Liver (tissue), 9 donors: ENCODE measurements around the gene NFIB. TPM values are rescaled to one million over a fixed set of nuclear protein-coding genes. Genes with fewer than 3 reads are reported as not detected.

Experiments used
- DNase-seq: peaks from one replicate; pipeline ENCODE4 v3.0.0-alpha.2; 2017; ENCODE audit warnings: low spot score
- H3K27ac ChIP-seq, 2 donors: one replicate each; pipeline ENCODE4 v1.7.0; 2013; ENCODE audit warnings: inconsistent platforms in 2 of 2, low read length in 2 of 2, control low read depth in 1 of 2, low read depth in 1 of 2, mild to moderate bottlenecking in 1 of 2
- H3K27me3 ChIP-seq, 4 donors: one replicate each; pipeline versions ENCODE4 v1.6.1 to v1.7.0; 2013; ENCODE audit warnings: low read length in 3 of 4, inconsistent platforms in 1 of 4, mild to moderate bottlenecking in 1 of 4, moderate library complexity in 1 of 4; ENCODE audit not compliant: control insufficient read depth in 4 of 4, insufficient read depth in 4 of 4
- H3K36me3 ChIP-seq, 4 donors: one replicate each; pipeline versions ENCODE4 v1.6.1 to v1.7.0; 2013; ENCODE audit warnings: low read length in 3 of 4, mild to moderate bottlenecking in 3 of 4, low read depth in 1 of 4, moderate library complexity in 1 of 4; ENCODE audit not compliant: control insufficient read depth in 4 of 4, insufficient read depth in 3 of 4
- H3K4me1 ChIP-seq, 4 donors: one replicate each; pipeline versions ENCODE4 v1.6.1 to v1.7.0; 2013; ENCODE audit warnings: low read length in 3 of 4, mild to moderate bottlenecking in 3 of 4, moderate library complexity in 1 of 4; ENCODE audit not compliant: control insufficient read depth in 4 of 4, insufficient read depth in 4 of 4
- H3K4me3 ChIP-seq, 3 donors: one replicate each; pipeline versions ENCODE4 v1.6.1 to v1.7.0; 2013; ENCODE audit warnings: low read length in 3 of 3, control low read depth in 1 of 3, low read depth in 1 of 3, mild to moderate bottlenecking in 1 of 3
- H3K9ac ChIP-seq, 2 donors: one replicate each; pipeline ENCODE4 v1.7.0; 2013; ENCODE audit warnings: low read length in 2 of 2, mild to moderate bottlenecking in 2 of 2, moderate library complexity in 2 of 2, control low read depth in 1 of 2, low read depth in 1 of 2
- H3K9me3 ChIP-seq, 4 donors: one replicate each; pipeline versions ENCODE4 v1.6.1 to v1.7.0; 2013; ENCODE audit warnings: low read length in 3 of 4; ENCODE audit not compliant: control insufficient read depth in 4 of 4
- FOXA2 ChIP-seq: IDR thresholded peaks from 2 replicates; pipeline ENCODE4 v1.6.1; 2016; ENCODE audit warnings: antibody characterized with exemption
- HNF4G ChIP-seq: IDR thresholded peaks from 2 replicates; pipeline ENCODE4 v1.6.1; 2016; ENCODE audit warnings: antibody characterized with exemption
- NR2F2 ChIP-seq: IDR thresholded peaks from 2 replicates; pipeline ENCODE4 v1.6.1; 2016; ENCODE audit warnings: antibody characterized with exemption
- RAD21 ChIP-seq, 2 donors: IDR thresholded peaks; 2 replicates each; pipeline ENCODE4 v1.6.1; 2016; ENCODE audit warnings: antibody characterized with exemption in 2 of 2, mild to moderate bottlenecking in 2 of 2
- YY1 ChIP-seq: IDR thresholded peaks from 2 replicates; pipeline ENCODE4 v1.6.1; 2016; ENCODE audit warnings: antibody characterized with exemption, mild to moderate bottlenecking
- WGBS: extraction: QIAGEN DNeasy Blood & Tissue Kit; methylation state at CpG from one replicate; pipeline ENCODE4 v1.1.7; 2013; 5-methylcytosine and 5-hydroxymethylcytosine counted together
- polyA plus RNA-seq, 2 donors: library from polyadenylated mRNA; stranded (reverse) in 1 of 2; unstranded in 1 of 2; fragments of 200-250 nt in 1 of 2; fragments of >200 nt in 1 of 2; fragmentation: Nextera tagmentation in 1 of 2; extraction: Ambion mirVana in 1 of 2; gene quantifications; one replicate each; pipeline versions ENCODE4 v1.2.1 to v1.2.3, GENCODE V29; 2013 to 2015
- total RNA-seq, 2 donors: library from RNA; depleted of rRNA; stranded (reverse); fragments of >200 nt; gene quantifications; one replicate each; pipeline ENCODE4 v1.2.3, GENCODE V29; 2014
- TF ChIP-seq, protein P1 (sequence below): IDR thresholded peaks from 2 replicates; pipeline ENCODE4 v1.6.1; 2016; ENCODE audit warnings: antibody characterized with exemption, mild to moderate bottlenecking
- TF ChIP-seq, protein P2 (sequence below): IDR thresholded peaks from 2 replicates; pipeline ENCODE4 v1.6.1; 2016; ENCODE audit warnings: antibody characterized with exemption
- donor health status: healthy.
- donor health status: healthy.
- donor health status: healthy.
- donor health status: healthy.
- donor health status: healthy.

NFIB gene
- total and polyA plus RNA-seq, 4 donors = 3.2 to 23.2 (median 8.0) TPM

DNA sequence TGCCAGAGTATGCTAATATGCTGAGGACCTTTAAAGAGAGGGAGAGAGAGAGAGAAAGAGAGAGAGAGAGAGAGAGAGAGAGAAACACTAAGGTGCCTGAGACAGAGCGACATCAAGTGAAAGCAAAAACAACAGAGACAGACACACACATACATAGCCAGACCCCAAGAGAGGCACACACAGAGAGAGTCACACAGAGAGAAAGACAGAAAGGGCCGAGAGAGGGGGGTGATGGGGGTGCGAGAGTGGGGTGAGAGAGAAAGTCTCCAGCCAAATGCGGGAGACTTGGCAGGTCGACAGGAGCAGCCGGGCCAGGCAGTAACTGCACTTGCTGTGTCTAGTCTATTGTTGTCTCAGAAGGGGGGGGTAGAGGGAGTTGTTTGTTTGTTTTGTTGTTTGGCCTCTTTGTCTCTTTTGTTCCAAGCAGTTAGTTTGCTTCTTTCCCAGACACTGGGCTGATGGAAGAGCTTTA is 30.1 kb upstream of the NFIB start (continued):
- TF ChIP-seq, protein P1, sequence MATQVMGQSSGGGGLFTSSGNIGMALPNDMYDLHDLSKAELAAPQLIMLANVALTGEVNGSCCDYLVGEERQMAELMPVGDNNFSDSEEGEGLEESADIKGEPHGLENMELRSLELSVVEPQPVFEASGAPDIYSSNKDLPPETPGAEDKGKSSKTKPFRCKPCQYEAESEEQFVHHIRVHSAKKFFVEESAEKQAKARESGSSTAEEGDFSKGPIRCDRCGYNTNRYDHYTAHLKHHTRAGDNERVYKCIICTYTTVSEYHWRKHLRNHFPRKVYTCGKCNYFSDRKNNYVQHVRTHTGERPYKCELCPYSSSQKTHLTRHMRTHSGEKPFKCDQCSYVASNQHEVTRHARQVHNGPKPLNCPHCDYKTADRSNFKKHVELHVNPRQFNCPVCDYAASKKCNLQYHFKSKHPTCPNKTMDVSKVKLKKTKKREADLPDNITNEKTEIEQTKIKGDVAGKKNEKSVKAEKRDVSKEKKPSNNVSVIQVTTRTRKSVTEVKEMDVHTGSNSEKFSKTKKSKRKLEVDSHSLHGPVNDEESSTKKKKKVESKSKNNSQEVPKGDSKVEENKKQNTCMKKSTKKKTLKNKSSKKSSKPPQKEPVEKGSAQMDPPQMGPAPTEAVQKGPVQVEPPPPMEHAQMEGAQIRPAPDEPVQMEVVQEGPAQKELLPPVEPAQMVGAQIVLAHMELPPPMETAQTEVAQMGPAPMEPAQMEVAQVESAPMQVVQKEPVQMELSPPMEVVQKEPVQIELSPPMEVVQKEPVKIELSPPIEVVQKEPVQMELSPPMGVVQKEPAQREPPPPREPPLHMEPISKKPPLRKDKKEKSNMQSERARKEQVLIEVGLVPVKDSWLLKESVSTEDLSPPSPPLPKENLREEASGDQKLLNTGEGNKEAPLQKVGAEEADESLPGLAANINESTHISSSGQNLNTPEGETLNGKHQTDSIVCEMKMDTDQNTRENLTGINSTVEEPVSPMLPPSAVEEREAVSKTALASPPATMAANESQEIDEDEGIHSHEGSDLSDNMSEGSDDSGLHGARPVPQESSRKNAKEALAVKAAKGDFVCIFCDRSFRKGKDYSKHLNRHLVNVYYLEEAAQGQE = no peak
- no peak for TF ChIP-seq RAD21 (IDR thresholded peaks at IDR 0.05)

DNA sequence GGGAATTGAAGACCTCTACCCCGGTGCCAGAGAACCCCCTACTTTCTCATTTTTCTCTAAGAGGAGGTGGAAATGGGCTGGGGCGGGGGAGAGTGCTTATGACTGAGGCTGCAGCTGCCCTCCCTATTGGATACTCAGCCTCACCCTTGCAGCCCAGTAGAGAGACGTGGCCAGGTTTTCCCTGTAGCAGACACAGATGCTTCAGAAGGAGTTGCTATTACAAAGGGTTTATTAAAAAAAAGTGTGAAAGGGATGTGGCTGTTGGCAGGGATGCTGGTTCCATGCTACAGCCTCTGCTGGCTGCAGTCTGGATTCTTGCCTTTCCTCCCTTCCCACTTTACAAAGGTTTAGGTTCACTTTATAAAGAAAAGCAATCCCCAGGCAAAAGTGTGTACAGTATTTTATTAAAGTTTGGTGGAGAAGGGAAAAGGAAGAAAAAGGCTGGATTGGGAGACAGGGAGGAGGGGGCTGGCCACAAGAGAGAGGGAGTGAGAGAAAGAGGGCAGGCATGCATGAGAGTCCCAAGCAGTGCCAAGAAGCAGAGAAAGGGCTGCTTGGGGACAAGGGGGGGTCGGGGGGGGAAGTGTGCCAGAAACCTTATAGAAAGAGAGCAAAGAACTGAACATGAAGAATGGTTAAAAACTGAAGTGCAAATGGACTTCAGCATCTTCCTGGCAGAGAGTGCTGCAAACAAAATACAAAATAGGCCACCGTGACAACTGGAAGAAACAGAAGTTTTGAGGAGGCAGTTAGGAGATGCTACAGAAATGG is 29.5 kb upstream of the NFIB start:
- Histone ChIP-seq H3K9me3 (peaks cover 0 to 3% (median 0%) of the 10 kb centered on the region in 4 donors), H3K36me3 (no peaks in the 10 kb centered on the region), H3K27ac (no peak overlapping the region), H3K9ac (no peak overlapping the region), H3K27me3 (peaks cover 0 to 28% (median 12%) of the 10 kb centered on the region in 4 donors), H3K4me3 (no peak overlapping the region), H3K4me1 (peaks cover 8 to 38% (median 26%) of the 10 kb centered on the region in 4 donors)
- 47% methylated on average over 5 of the region's 5 CpGs for WGBS
- TF ChIP-seq RAD21 (IDR thresholded peaks at IDR 0.05) (no peak), HNF4G (no peak), FOXA2 (no peak)
- TF ChIP-seq, protein P2, sequence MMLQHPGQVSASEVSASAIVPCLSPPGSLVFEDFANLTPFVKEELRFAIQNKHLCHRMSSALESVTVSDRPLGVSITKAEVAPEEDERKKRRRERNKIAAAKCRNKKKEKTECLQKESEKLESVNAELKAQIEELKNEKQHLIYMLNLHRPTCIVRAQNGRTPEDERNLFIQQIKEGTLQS = no peak
- TF ChIP-seq, protein P1 = no peak
- no peak for DNase-seq

DNA sequence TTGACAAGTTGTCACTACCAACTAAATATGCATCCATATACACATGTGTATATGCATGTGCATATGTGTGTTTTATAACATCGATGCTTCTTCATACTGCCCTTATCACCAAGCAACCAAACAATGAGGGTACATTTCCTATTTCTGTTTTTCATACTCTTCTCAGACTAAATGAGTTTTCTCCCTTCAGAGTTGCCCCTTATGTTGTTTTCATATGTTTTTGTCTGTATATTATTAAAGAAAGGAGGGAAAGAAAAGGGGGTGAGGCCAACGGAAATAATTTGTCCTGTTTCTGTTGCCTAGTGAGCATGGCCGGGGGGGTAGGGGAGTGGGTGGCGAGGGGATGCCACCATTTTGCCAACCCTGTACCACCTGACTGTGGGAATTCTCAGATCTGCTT is 28.8 kb upstream of the NFIB start:
- no peak for DNase-seq
- H3K9me3 ChIP-seq = peaks cover 0 to 3% (median 0%) of the 10 kb centered on the region in 4 donors
- peaks cover 6 to 31% (median 19%) of the 10 kb centered on the region in 4 donors for H3K4me1 ChIP-seq
- H3K9ac ChIP-seq = no peak overlapping the region
- no peak overlapping the region for H3K27ac ChIP-seq
- TF ChIP-seq YY1 (no peak), NR2F2 (no peak)
- H3K4me3 ChIP-seq = no peak overlapping the region
- no peaks in the 10 kb centered on the region for H3K36me3 ChIP-seq
- 75% methylated on average over 4 of the region's 4 CpGs for WGBS
- H3K27me3 ChIP-seq = peaks cover 0 to 23% (median 12%) of the 10 kb centered on the region in 4 donors
